PC-3 (cell line): ENCODE results near the gene ZCCHC7. TPM values are rescaled to one million over a fixed set of nuclear protein-coding genes. Genes with fewer than 3 reads are reported as not detected.
"Not testable (repeated sequence)": the region's sequence is repeated elsewhere in the genome, so short reads cannot be mapped to it uniquely, and the experiment has no call there.

ENCODE experiments used
- ATAC-seq: fragments of 200-7000 bp; cut with Tn5 transposase; 2 replicates; pipeline ENCODE4 v1.9.1; 2020; ENCODE audit warnings: mild to moderate bottlenecking, moderate library complexity
- BruUV-seq: library from RNA; stranded (reverse); fragments of 400-500 nt; replicated peaks from 2 replicates; lab custom pipeline; 2021; lab: Mats Ljungman, UMichigan
- CTCF ChIA-PET: fragments of 300-600 bp; sonication (Branson Sonifier 250); formaldehyde crosslinking; loops from one replicate; lab custom pipeline; 2022; ENCODE audit warnings: antibody characterized with exemption; lab: Charles Lee
- POLR2A ChIA-PET: fragments of 300-600 bp; sonication (Branson Sonifier 250); formaldehyde crosslinking; loops from one replicate; lab custom pipeline; 2022; ENCODE audit warnings: antibody characterized with exemption; ENCODE audit not compliant: unreplicated experiment; lab: Charles Lee
- DNase-seq: peaks from one replicate; pipeline ENCODE4 v3.0.0-alpha.2; 2015
- H2AFZ ChIP-seq: fragments of 300-600 bp; sonication (generic); 2 replicates; pipeline ENCODE4 v1.6.0; 2016; ENCODE audit warnings: antibody characterized with exemption, low read length
- H3F3A ChIP-seq: fragments of 300-600 bp; sonication (generic); one replicate; pipeline ENCODE4 v1.6.0; 2017; ENCODE audit warnings: antibody characterized with exemption, low read length, control low read depth, mild to moderate bottlenecking; ENCODE audit not compliant: unreplicated experiment
- H3K27ac ChIP-seq: fragments of 300-600 bp; sonication (generic); 2 replicates; pipeline ENCODE4 v1.5.1; 2016; ENCODE audit warnings: mild to moderate bottlenecking, low read length
- H3K27me3 ChIP-seq: fragments of 300-600 bp; sonication (generic); 2 replicates; pipeline ENCODE4 v1.6.1; 2016; ENCODE audit warnings: low read length, mixed read lengths
- H3K36me3 ChIP-seq: fragments of 300-600 bp; sonication (generic); 2 replicates; pipeline ENCODE4 v1.6.1; 2016; ENCODE audit warnings: low read depth, mixed run types, low read length, mixed read lengths
- H3K4me1 ChIP-seq: fragments of 300-600 bp; sonication (generic); 2 replicates; pipeline ENCODE4 v1.5.1; 2016; ENCODE audit warnings: low read length; ENCODE audit not compliant: insufficient read depth
- H3K4me2 ChIP-seq: fragments of 300-600 bp; sonication (generic); 2 replicates; pipeline ENCODE4 v1.6.0; 2016; ENCODE audit warnings: low read length
- H3K4me3 ChIP-seq: fragments of 300-600 bp; sonication (generic); 2 replicates; pipeline ENCODE4 v1.5.1; 2016; ENCODE audit warnings: mild to moderate bottlenecking, low read length, mixed read lengths
- H3K79me2 ChIP-seq: fragments of 300-600 bp; sonication (generic); 2 replicates; pipeline ENCODE4 v1.6.1; 2017; ENCODE audit warnings: low read length, mixed read lengths
- H3K9ac ChIP-seq: fragments of 300-600 bp; sonication (generic); 2 replicates; pipeline ENCODE4 v1.6.0; 2016; ENCODE audit warnings: mild to moderate bottlenecking, low read length
- H3K9me2 ChIP-seq: fragments of 300-600 bp; sonication (generic); replicated peaks from 2 replicates; pipeline ENCODE4 v1.6.1; 2016; ENCODE audit warnings: mixed run types, low read length, mixed read lengths
- H3K9me3 ChIP-seq: fragments of 300-600 bp; sonication (generic); 2 replicates; pipeline ENCODE4 v1.6.1; 2016; ENCODE audit warnings: low read length, mixed read lengths
- H4K20me1 ChIP-seq: fragments of 300-600 bp; sonication (generic); 2 replicates; pipeline ENCODE4 v1.6.1; 2016; ENCODE audit warnings: low read length, mixed read lengths
- CTCF ChIP-seq: fragments of 300-600 bp; sonication (generic); conservative IDR thresholded peaks from 2 replicates; pipeline ENCODE4 v1.5.1; 2017; ENCODE audit warnings: antibody characterized with exemption, low read depth, mild to moderate bottlenecking, low read length
- EZH2 ChIP-seq: fragments of 300-600 bp; sonication (generic); IDR thresholded peaks from one replicate; pipeline ENCODE4 v1.6.1; 2017; ENCODE audit warnings: antibody characterized with exemption, mild to moderate bottlenecking, low read length; ENCODE audit not compliant: unreplicated experiment
- EZH2phosphoT487 ChIP-seq: fragments of 300-600 bp; sonication (generic); IDR thresholded peaks from 2 replicates; pipeline ENCODE4 v1.6.1; 2018; ENCODE audit warnings: mild to moderate bottlenecking, antibody characterized with exemption, low read length, borderline replicate concordance
- intact Hi-C: fragments of 100-400 bp; cut with micrococcal nuclease; formaldehyde crosslinking; loops from 2 replicates; pipeline ENCODE4 v1.9.0; 2023
- total RNA-seq: library from RNA; depleted of rRNA; stranded (reverse); fragments of >200 nt; gene quantifications from 2 replicates; pipeline ENCODE4 v1.2.3, GENCODE V29; 2014

Gene ZCCHC7
- total RNA-seq, 1 experiment from 2014 or later, result 6.5 TPM

- Histone ChIP-seq H3K9me3 (no peaks in the 10 kb centered on the region), H3K4me3 (no peak overlapping the region), H3K27ac (no peak overlapping the region), H3K4me1 (peaks cover 2% of the 10 kb centered on the region; the same call in 1 of the 2 replicates), H3K27me3 (no peaks in the 10 kb centered on the region), H3F3A (no peaks in the 10 kb centered on the region), H3K9me2 (no peaks in the 10 kb centered on the region), H3K9ac (no peak overlapping the region), H3K36me3 (no peaks in the 10 kb centered on the region), H3K79me2 (no peaks in the 10 kb centered on the region), H3K4me2 (no peak overlapping the region), H2AFZ (no peak overlapping the region), H4K20me1 (no peaks in the 10 kb centered on the region)
- no peak for DNase-seq
- no TSS peak for BruUV-seq
- POLR2A ChIA-PET, result no interaction called here
- no peak for ATAC-seq
- intact Hi-C loops, result no loop called here
- TF ChIP-seq EZH2, result no peak
- TF ChIP-seq EZH2phosphoT487, result no peak
- TF ChIP-seq CTCF, result no peak
- CTCF ChIA-PET, result no interaction called here
Observed at GRCh38 chr9:37105234-37105633, 15.1 kb upstream of the ZCCHC7 start.

GRCh38 chr9:37107701-37108100 is 12.7 kb upstream of the ZCCHC7 start:
- Histone ChIP-seq H3K36me3 (no peaks in the 10 kb centered on the region), H3K4me1 (no peaks in the 10 kb centered on the region), H3K79me2 (no peaks in the 10 kb centered on the region), H3K27ac (no peak overlapping the region), H3K9ac (no peak overlapping the region), H3K27me3 (no peaks in the 10 kb centered on the region), H3F3A (no peaks in the 10 kb centered on the region), H3K9me3 (no peaks in the 10 kb centered on the region), H3K9me2 (no peaks in the 10 kb centered on the region), H3K4me3 (no peak overlapping the region), H2AFZ (no peak overlapping the region), H4K20me1 (no peaks in the 10 kb centered on the region), H3K4me2 (no peak overlapping the region)
- intact Hi-C loops, result no loop called here
- ChIA-PET CTCF (no interaction called here), POLR2A (no interaction called here)
- DNase-seq, result no peak
- TF ChIP-seq CTCF, result no peak
- TF ChIP-seq EZH2phosphoT487, result no peak
- TF ChIP-seq EZH2, result no peak
- no peak for ATAC-seq
- no TSS peak for BruUV-seq

- H3K9ac ChIP-seq, POLR2A ChIA-PET, H3K36me3 ChIP-seq, H3F3A ChIP-seq, H3K4me1 ChIP-seq, DNase-seq, ATAC-seq, H3K4me2 ChIP-seq, BruUV-seq, H3K4me3 ChIP-seq, H3K27ac ChIP-seq, CTCF ChIA-PET, H3K79me2 ChIP-seq, H2AFZ ChIP-seq, H3K27me3 ChIP-seq, intact Hi-C loops, H3K9me2 ChIP-seq, H4K20me1 ChIP-seq, H3K9me3 ChIP-seq: not testable (repeated sequence)
Observed at GRCh38 chr9:37114442-37114841, 5.9 kb upstream of the ZCCHC7 start.
